ENCODE data around the gene HYAL4.
"Not testable (repeated sequence)": the region's sequence is repeated elsewhere in the genome, so short reads cannot be mapped to it uniquely, and the experiment has no call there.

The HYAL4 gene

GRCh38 chr7:123847868-123848267, 2.9 kb downstream of the HYAL4 start:
- no peak for DNase-seq

GRCh38 chr7:123849855-123850254, 4.9 kb downstream of the HYAL4 start:
- no peak for DNase-seq

DNA sequence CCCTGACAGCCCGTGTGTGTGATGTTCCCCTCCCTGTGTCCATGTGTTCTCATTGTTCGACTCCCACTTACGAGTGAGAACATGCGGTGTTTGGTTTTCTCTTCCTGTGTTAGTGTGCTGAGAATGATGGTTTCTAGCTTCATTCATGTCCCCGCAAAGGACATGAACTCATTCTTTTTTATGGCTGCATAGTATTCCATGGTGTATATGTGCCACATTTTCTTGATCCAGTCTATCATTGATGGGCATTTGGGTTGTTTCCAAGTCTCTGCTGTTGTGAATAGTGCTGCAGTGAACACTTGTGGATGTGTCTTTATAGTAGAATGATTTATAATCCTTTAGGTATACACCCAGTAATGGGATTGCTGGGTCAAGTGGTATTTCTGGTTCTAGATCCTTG, 6.4 kb downstream of the HYAL4 start:
- DNase-seq: not testable (repeated sequence)

GRCh38 chr7:123854291-123854690, 9.3 kb downstream of the HYAL4 start:
- DNase-seq: not testable (repeated sequence)

DNA sequence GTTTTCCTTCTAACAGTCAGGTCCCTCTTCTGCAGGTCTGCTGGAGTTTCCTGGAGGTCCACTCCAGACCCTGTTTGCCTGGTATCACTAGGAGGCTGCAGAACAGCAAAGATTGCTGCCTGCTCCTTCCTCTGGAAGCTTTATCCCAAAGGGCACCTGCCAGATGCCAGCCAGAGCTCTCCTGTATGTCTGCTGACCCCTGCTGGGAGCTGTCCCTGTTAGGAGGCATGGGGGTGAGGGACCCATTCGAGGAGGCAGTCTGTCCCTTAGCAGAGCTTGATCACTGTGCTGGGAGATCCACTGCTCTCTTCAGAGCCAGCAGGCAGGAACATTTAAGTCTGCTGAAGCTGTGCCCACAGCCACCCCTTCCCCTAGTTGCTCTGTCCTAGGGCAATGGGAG, 11.5 kb downstream of the HYAL4 start:
- not testable (repeated sequence) for DNase-seq

DNA sequence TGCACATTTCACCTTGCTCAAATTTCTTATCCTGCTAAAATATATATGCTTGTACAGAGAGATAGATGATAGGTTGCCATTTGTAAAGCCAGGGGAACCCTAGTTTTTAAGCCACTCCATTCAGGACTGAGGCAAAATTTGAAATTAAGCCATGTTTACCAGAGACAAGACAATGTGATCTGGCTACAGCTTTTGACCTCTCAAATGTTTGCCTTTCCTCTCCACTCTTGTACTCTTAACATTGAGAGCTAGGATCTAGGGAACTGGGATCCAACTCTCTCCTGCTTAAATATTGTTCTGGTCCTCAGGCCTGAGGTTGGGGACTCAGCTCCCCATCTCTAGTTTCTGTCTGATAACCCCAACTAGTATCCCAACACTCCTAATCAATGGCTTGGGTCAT, 15.9 kb downstream of the HYAL4 start:
- DNase-seq: no peak

GRCh38 chr7:123862775-123863174, 17.8 kb downstream of the HYAL4 start:
- no peak for DNase-seq

- no peak for DNase-seq
These were observed 18.5 kb downstream of the HYAL4 start for GRCh38 chr7:123863461-123863860.

DNA sequence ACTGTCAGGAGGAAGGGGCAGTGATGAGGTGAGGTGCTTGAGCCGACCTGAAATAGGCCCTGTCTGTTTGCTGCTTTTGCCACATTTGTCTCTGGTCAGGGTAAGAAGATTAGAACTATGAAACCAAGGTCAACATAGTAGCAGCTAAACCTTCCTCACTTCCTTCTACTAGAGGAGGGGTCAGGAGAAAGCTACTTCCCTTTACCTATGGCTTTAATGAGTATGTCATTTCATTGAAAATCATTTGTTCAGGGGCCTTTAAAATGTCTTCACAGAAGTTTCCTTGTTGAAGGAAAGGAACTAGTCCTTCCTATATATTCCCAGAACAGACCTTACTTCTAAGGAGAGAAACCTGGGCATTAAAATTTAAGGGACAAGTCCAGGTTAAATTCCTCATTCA, 19.0 kb downstream of the HYAL4 start:
- no peak for DNase-seq

DNA sequence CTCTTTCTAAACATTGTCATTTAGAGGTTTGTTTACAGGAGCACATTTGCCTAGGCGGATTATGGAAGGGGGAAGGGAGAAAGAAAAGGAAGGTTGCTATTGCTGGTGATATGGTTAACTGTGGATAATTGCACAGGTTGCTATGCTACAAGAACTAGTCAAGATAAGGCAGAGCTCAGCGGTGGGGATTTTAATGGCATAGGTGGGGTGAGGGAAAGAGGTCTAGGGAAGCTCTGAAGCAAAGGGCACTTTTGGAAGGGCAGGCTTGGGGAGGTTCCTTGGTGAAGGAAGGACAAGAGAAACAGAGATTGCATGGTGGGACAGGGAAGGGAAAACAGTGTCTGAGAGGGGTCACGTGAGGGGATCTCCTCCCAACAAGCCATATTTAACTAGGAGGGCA, 19.5 kb downstream of the HYAL4 start:
- DNase-seq: no peak

- no peak for DNase-seq
These were observed 20.0 kb downstream of the HYAL4 start for GRCh38 chr7:123864966-123865365.

DNA sequence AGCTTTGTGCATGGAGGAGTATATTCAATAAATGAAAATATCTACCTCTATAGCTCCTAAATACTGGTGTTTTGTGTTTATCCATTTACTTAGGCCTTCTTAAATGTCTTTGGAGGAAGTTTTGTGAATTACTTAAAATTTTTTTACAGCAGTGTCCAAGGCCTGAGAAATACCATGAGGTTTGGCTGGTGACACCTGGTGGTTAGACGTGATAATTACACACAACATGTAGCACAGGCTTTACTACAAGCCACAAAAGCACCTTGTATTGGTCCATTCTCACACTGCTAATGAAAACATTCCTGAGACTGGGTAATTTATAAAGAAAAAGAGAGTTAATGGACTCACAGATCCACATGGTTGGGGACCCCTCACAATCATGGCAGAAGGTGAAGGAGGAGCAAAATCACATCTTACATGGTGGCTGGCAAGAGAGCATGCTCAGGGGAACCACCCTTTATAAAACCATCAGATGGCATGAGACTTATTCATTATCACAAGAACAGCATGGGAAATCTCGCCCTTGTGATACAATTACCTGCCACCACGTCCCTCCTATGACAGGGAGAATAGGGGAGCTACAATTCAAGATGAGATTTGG, 20.6 kb downstream of the HYAL4 start:
- peak; percentile 68 to 79 (median 75) for DNase-seq

DNA sequence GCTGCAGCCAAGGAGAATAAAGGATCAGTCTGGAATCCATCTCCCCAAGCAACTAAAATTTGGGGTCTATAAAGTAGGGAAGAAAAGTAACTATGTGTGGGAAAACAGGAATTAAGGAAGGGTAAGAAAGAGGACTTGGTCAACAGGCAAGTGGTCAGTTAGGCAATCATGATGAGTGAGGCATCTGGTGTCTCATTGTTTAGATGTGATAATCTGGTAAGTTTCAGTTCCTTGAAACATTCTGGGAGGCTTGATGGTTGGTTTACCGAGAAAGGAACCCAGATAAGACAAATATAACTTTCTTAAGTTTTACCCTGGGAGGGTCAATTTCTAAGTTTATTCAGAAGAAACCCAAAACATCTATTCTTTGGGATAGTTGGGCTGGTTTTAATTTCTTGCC, 22.3 kb downstream of the HYAL4 start:
- peak; percentile 68 to 90 (median 88) for DNase-seq

- peak; percentile 61 to 67 (median 63) for DNase-seq
These were observed 27.3 kb downstream of the HYAL4 start for GRCh38 chr7:123871998-123872867.

- no peak for DNase-seq
These were observed 27.9 kb downstream of the HYAL4 start for GRCh38 chr7:123872908-123873307.

DNA sequence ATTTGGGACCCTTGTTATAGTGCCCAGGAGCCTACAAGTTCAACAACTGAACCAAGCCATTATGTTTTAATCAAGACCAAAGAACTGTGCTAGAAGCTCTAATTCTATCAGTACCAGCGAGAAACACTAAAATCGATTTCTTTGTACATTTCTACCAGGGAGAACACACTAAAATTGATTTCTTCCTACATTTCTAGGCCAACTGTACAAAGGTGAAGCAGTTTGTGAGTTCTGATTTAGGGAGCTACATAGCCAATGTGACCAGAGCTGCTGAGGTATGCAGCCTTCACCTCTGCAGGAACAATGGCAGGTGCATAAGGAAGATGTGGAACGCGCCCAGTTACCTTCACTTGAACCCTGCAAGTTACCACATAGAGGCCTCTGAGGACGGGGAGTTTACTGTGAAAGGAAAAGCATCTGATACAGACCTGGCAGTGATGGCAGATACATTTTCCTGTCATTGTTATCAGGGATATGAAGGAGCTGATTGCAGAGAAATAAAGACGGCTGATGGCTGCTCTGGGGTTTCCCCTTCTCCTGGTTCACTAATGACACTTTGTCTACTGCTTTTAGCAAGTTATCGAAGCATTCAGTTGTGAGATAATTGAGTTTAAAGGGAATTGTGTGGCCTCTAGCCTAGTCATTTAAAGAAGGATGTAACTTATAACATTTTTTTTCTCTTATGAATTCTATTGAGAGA, 31.7 kb downstream of the HYAL4 start:
- DNase-seq: no peak

- no peak for DNase-seq
These were observed 34.7 kb downstream of the HYAL4 start for GRCh38 chr7:123879628-123880027.

GRCh38 chr7:123881300-123881699, 36.3 kb downstream of the HYAL4 start:
- DNase-seq: no peak

DNA sequence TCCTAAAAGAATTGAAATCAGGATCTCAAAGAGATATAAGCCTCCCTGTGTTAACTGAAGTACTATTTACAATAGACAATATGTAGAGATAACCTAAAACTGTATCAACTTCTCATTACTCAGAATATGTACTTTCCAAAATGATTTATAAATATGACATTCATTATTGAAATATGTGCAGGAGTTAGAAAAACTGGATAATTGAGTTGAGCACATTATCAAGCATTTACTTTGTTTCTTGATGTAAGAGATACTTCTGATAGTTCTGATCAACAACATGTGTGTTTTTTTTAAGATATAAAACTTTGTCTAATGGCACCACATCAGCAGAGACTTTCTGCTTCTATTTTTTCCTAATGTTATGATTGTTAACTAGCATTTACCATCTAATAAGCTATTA, 38.2 kb downstream of the HYAL4 start:
- no peak for DNase-seq

- DNase-seq: no peak
These were observed 43.2 kb downstream of the HYAL4 start for GRCh38 chr7:123888192-123888591.

DNA sequence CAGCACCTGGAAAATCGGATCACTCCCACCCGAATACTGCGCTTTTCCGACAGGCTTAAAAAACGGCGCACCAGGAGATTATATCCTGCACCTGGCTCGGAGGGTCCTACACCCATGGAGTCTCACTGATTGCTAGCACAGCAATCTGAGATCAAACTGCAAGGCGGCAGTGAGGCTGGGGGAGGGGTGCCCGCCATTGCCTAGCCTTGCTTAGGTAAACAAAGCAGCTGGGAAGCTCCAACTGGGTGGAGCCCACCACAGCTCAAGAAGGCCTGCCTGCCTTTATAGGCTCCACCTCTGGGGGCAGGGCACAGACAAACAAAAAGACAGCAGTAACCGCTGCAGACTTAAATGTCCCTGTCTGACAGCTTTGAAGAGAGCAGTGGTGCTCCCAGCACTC, 49.8 kb downstream of the HYAL4 start:
- DNase-seq: not testable (repeated sequence)

DNA sequence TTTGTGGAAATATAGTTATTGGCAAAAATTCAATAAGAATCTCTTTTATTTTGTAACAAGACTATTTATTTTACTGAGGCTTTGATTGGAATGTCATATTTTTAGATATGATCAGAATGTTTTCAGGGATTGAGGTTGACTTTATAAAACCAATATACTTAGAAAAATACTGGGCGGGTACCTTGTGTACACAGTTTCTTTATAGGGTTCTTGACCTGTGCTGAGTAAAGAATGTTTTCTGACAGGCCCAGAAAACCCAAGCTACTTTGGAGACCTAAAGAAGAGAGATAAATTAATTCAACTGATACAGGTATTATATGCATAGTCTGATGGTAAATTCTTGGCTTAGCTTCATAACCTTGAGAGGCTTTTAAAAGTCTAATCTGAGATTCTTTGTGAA, 56.1 kb downstream of the HYAL4 start:
- no peak for DNase-seq

GRCh38 chr7:123905714-123906113, 60.7 kb downstream of the HYAL4 start:
- no peak for DNase-seq

- peak; percentile 20 to 32 (median 28) for DNase-seq
These were observed 71.3 kb downstream of the HYAL4 start for GRCh38 chr7:123916240-123916724.
